Left ventricle myocardium inferior (tissue), 1 donor: ENCODE results near the gene UPK1B. TPM values are rescaled to one million over a fixed set of nuclear protein-coding genes. Genes with fewer than 3 reads are reported as not detected.
"Not testable (repeated sequence)": the region's sequence is repeated elsewhere in the genome, so short reads cannot be mapped to it uniquely, and the experiment has no call there.

Experiments used
- DNase-seq: peaks from one replicate; pipeline ENCODE4 v3.0.0-alpha.2; 2020
- H3K27ac ChIP-seq: fragments of 200-600 bp; replicated peaks from 2 replicates; pipeline ENCODE4 v1.8.0; 2021
- H3K27me3 ChIP-seq: fragments of 200-600 bp; 2 replicates; pipeline ENCODE4 v1.8.0; 2021; ENCODE audit warnings: low read depth
- H3K36me3 ChIP-seq: fragments of 200-600 bp; 2 replicates; pipeline ENCODE4 v1.8.0; 2021
- H3K4me1 ChIP-seq: fragments of 200-600 bp; 2 replicates; pipeline ENCODE4 v1.8.0; 2021
- H3K4me3 ChIP-seq: fragments of 200-600 bp; 2 replicates; pipeline ENCODE4 v1.8.0; 2021; ENCODE audit warnings: mild to moderate bottlenecking, moderate library complexity
- H3K9me3 ChIP-seq: fragments of 200-600 bp; replicated peaks from 2 replicates; pipeline ENCODE4 v1.8.0; 2021
- intact Hi-C: fragments of 100-400 bp; cut with micrococcal nuclease; formaldehyde crosslinking; loops from one replicate; pipeline ENCODE4 v1.11.0; 2022
- total RNA-seq: library from RNA; stranded (reverse); fragmentation: NEBNext Ultra II Directional; extraction: Animal tissue kit (Norgen Biotek cat#: 25700); gene quantifications from one replicate; pipeline ENCODE4 v1.2.1, GENCODE V29; 2021
- TF ChIP-seq, protein P1 (sequence below): fragments of 200-600 bp; IDR thresholded peaks from 2 replicates; pipeline ENCODE4 v1.8.0; 2021; ENCODE audit warnings: antibody characterized with exemption, mild to moderate bottlenecking, borderline replicate concordance
- donor health status: DM: no; HTN: yes; CAD: no; lungs with severe emphysema.

The UPK1B gene
- total RNA-seq, 1 donor from 2014 or later, result not detected

- H3K4me1 ChIP-seq, result peaks cover 39% of the 10 kb centered on the region
- peak overlapping the region; percentile 84 for H3K4me3 ChIP-seq
- no peaks in the 10 kb centered on the region for H3K9me3 ChIP-seq
- H3K36me3 ChIP-seq, result peaks cover 13% of the 10 kb centered on the region
- peak overlapping the region; percentile 94 for H3K27ac ChIP-seq
- TF ChIP-seq, protein P1, sequence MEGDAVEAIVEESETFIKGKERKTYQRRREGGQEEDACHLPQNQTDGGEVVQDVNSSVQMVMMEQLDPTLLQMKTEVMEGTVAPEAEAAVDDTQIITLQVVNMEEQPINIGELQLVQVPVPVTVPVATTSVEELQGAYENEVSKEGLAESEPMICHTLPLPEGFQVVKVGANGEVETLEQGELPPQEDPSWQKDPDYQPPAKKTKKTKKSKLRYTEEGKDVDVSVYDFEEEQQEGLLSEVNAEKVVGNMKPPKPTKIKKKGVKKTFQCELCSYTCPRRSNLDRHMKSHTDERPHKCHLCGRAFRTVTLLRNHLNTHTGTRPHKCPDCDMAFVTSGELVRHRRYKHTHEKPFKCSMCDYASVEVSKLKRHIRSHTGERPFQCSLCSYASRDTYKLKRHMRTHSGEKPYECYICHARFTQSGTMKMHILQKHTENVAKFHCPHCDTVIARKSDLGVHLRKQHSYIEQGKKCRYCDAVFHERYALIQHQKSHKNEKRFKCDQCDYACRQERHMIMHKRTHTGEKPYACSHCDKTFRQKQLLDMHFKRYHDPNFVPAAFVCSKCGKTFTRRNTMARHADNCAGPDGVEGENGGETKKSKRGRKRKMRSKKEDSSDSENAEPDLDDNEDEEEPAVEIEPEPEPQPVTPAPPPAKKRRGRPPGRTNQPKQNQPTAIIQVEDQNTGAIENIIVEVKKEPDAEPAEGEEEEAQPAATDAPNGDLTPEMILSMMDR, result no peak
- DNase-seq, result no peak
- intact Hi-C loops, result no loop called here
- no peaks in the 10 kb centered on the region for H3K27me3 ChIP-seq
Observed at GRCh38 chr3:119240101-119240590, 66.7 kb downstream of the UPK1B start.

- Histone ChIP-seq H3K27ac (peak within 1 kb of the TSS; percentile 94), H3K4me1 (peaks cover 42% of the 10 kb centered on the region), H3K36me3 (peaks cover 10% of the 10 kb centered on the region), H3K9me3 (no peaks in the 10 kb centered on the region), H3K4me3 (peak within 1 kb of the TSS; percentile 84), H3K27me3 (no peaks in the 10 kb centered on the region)
- intact Hi-C loops, result no loop called here
- DNase-seq, result peak; percentile 90
- TF ChIP-seq, protein P1, result no peak
Observed at GRCh38 chr3:119240591-119241434, 67.4 kb downstream of the UPK1B start, which contains the start of gene B4GALT4. TSS of gene B4GALT4 (minus strand) at chr3:119240878. CDS start at chr3:119230099, 10,779 bp downstream.

DNA sequence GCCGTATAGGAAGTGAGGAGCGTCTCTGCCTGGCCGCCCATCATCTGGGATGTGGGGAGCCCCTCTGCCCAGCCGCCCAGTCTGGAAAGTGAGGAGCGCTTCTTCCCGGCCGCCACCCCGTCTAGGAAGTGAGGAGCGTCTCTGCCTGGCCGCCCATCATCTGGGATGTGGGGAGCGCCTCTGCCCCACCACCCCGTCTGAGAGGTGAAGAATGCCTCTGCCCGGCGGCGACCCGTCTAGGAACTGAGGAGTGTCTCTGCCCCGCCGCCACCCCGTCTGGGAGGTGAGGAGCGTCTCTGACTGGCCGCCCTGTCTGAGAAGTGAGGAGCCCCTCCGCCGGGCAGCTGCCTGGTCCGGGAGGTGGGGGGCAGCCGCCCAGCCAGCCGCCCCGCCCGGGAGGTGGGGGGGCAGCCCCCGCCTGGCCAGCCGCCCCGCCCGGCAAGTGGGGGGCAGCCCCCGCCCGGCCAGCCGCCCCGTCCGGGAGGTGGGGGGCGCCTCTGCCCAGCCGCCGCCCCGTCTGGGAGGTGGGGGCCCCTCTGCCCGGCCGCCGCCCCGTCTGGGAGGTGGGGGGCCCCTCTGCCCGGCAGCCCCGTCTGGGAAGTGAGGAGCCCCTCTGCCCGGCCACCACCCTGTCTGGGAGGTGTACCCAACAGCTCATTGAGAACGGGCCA, 69.1 kb downstream of the UPK1B start:
- H3K27ac ChIP-seq, DNase-seq, H3K9me3 ChIP-seq, H3K36me3 ChIP-seq, H3K27me3 ChIP-seq, intact Hi-C loops, H3K4me3 ChIP-seq: not testable (repeated sequence)
- peaks cover 48% of the 10 kb centered on the region for H3K4me1 ChIP-seq

DNA sequence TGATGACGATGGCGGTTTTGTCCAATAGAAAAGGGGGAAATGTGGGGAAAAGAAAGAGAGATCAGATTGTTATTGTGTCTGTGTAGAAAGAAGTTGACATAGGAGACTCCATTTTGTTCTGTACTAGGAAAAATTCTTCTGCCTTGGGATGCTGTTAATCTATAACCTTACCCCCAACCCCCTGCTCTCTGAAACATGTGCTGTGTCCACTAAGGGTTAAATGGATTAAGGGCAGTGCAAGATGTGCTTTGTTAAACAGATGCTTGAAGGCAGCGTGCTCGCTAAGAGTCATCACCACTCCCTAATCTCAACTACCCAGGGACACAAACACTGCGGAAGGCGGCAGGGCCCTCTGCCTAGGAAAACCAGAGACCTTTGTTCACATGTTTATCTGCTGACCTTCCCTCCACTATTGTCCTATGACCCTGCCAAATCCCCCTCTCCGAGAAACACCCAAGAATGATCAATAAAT, 69.7 kb downstream of the UPK1B start:
- H3K9me3 ChIP-seq, DNase-seq, H3K27me3 ChIP-seq, intact Hi-C loops, H3K27ac ChIP-seq, H3K4me3 ChIP-seq, H3K36me3 ChIP-seq: not testable (repeated sequence)
- H3K4me1 ChIP-seq, result peaks cover 45% of the 10 kb centered on the region

DNA sequence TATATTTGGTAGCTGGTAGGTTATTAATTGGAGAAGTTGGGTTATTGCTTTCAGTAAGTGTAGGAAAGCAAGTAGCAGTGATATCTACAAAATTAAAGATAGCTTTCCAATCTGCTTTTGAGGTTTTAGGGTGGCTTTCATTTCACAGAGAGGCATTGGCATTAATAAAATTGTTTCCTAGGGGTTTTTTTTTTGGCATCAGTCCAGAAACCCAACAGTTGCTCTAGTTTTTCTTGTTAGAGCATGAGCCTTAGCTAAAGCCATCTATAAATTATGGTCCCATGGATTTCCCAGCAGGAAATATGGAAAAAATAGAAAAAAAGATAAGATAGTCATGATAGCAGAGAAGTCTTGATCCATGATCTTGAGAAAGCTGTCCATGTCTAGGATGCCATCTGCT, 70.3 kb downstream of the UPK1B start:
- Histone ChIP-seq H3K4me1 (peaks cover 38% of the 10 kb centered on the region), H3K9me3 (peaks cover 13% of the 10 kb centered on the region), H3K4me3 (no peak overlapping the region), H3K36me3 (no peaks in the 10 kb centered on the region), H3K27me3 (no peaks in the 10 kb centered on the region), H3K27ac (no peak overlapping the region)
- no peak for DNase-seq
- intact Hi-C loops, result no loop called here
- TF ChIP-seq, protein P1, result no peak

DNA sequence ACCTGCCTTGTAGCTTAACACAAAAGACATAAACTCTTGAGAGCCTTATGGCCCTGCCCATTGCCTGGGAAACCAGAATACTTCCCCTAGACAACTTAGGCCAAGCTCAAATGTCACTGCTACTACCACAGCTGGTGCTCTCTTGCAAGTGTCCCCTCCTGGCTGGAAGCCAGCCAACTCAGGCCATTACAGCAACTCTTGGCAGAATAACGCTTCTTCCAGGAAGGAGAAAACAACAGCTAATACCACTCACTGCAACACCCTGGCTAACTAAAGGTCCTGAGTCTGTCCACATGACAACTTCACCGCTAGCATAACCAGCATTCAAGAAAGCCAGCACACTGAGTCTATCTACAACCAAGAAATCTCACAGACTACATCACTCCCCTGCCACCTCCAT, 72.4 kb downstream of the UPK1B start:
- intact Hi-C loops, result no loop called here
- peak; percentile 36 for DNase-seq
- TF ChIP-seq, protein P1, result no peak

More for the DNA sequence above, 72.4 kb downstream of the UPK1B start:
- Histone ChIP-seq H3K4me1 (peaks cover 19% of the 10 kb centered on the region), H3K27me3 (no peaks in the 10 kb centered on the region), H3K4me3 (no peak overlapping the region), H3K9me3 (peaks cover 22% of the 10 kb centered on the region), H3K27ac (no peak overlapping the region), H3K36me3 (no peaks in the 10 kb centered on the region)

Other genes with a start within 250 kb of the UPK1B start
- 2.1 TPM for gene IGSF11, start 138.8 kb upstream of the UPK1B start, total RNA-seq
- not detected for gene TEX55, start 27.4 kb upstream of the UPK1B start, total RNA-seq
- 12.7 TPM for gene B4GALT4, start 67.3 kb downstream of the UPK1B start, total RNA-seq
- gene ARHGAP31, start 120.8 kb downstream of the UPK1B start, total RNA-seq, result 38.0 TPM